Measurements from ENCODE around the gene MESP1.

MESP1 gene

DNA sequence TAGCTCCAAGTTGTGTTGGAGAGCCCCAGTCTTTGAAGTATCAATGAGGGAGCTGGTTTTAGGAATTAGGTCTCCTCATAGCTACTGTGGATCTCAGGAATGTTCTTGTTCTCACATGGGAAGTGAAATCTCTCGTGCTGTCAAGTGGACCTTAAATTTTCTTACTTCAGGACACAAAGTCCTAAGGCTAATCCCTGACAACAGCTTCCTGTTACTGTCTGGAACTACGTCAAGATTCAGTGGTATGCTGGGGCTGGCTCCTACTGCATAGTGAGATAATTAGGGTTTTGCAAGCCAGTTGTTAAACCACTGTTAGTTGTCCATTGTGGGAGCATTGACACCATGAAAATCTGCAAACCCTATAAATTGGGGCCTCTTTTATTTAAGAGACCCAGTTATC is 22.8 kb downstream of the MESP1 start:
- Histone ChIP-seq H3K4me1 (ENCODE audit: low read length) (no peaks in the 10 kb centered on the region), H3K9ac (ENCODE audit: low read length) (no peak overlapping the region), H3K9me2 (replicated peaks; ENCODE audit: insufficient read depth, low read length) (no peaks in the 10 kb centered on the region), H3K79me2 (ENCODE audit: low read length) (no peaks in the 10 kb centered on the region), H3K27me3 (replicated peaks; ENCODE audit: insufficient read depth, low read length) (no peaks in the 10 kb centered on the region), H3F3A (ENCODE audit: insufficient read depth, low read length) (no peaks in the 10 kb centered on the region), H4K20me1 (ENCODE audit: insufficient read depth, low read length) (no peaks in the 10 kb centered on the region), H2AFZ (ENCODE audit: low read length) (no peak overlapping the region), H3K27ac (ENCODE audit: low read length) (no peak overlapping the region), H3K36me3 (replicated peaks; ENCODE audit: insufficient read depth, low read length) (no peaks in the 10 kb centered on the region), H3K4me3 (ENCODE audit: low read length) (no peak overlapping the region), H3K9me3 (replicated peaks; ENCODE audit: insufficient read depth, low read length) (no peaks in the 10 kb centered on the region), H3K4me2 (ENCODE audit: low read depth, low read length) (no peak overlapping the region)
- no peak for TF ChIP-seq EZH2 (optimal IDR thresholded peaks at IDR 0.05; ENCODE audit: low read depth, low read length)
- no peak for DNase-seq

DNA sequence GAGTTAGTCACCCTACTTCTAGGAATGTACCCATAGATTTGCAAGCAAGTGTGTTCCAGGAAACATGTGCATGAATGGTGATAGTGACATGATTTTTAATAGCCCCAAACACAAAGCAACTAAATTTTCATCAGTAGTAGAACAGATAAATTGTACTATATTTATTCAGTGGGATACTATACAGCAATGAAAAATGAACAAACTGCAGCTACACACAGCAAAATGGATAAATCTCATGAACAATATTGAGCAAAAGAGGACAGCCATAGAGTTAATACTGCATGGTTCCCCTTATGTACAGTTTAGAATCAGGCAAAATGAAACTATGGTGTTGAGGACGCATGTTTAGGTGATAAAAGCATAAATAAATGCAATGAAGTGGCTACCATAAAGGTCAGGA is 26.0 kb downstream of the MESP1 start:
- Histone ChIP-seq H3K4me3 (ENCODE audit: low read length) (no peak overlapping the region), H3K4me1 (ENCODE audit: low read length) (no peaks in the 10 kb centered on the region), H3K79me2 (ENCODE audit: low read length) (no peaks in the 10 kb centered on the region), H3F3A (ENCODE audit: insufficient read depth, low read length) (no peaks in the 10 kb centered on the region), H3K9me2 (replicated peaks; ENCODE audit: insufficient read depth, low read length) (no peaks in the 10 kb centered on the region), H2AFZ (ENCODE audit: low read length) (no peak overlapping the region), H3K27me3 (replicated peaks; ENCODE audit: insufficient read depth, low read length) (no peaks in the 10 kb centered on the region), H3K27ac (ENCODE audit: low read length) (no peak overlapping the region), H3K4me2 (ENCODE audit: low read depth, low read length) (no peak overlapping the region), H4K20me1 (ENCODE audit: insufficient read depth, low read length) (no peaks in the 10 kb centered on the region), H3K36me3 (replicated peaks; ENCODE audit: insufficient read depth, low read length) (no peaks in the 10 kb centered on the region), H3K9ac (ENCODE audit: low read length) (no peak overlapping the region), H3K9me3 (replicated peaks; ENCODE audit: insufficient read depth, low read length) (no peaks in the 10 kb centered on the region)
- TF ChIP-seq EZH2 (optimal IDR thresholded peaks at IDR 0.05; ENCODE audit: low read depth, low read length) = no peak
- TF ChIP-seq, protein P1, sequence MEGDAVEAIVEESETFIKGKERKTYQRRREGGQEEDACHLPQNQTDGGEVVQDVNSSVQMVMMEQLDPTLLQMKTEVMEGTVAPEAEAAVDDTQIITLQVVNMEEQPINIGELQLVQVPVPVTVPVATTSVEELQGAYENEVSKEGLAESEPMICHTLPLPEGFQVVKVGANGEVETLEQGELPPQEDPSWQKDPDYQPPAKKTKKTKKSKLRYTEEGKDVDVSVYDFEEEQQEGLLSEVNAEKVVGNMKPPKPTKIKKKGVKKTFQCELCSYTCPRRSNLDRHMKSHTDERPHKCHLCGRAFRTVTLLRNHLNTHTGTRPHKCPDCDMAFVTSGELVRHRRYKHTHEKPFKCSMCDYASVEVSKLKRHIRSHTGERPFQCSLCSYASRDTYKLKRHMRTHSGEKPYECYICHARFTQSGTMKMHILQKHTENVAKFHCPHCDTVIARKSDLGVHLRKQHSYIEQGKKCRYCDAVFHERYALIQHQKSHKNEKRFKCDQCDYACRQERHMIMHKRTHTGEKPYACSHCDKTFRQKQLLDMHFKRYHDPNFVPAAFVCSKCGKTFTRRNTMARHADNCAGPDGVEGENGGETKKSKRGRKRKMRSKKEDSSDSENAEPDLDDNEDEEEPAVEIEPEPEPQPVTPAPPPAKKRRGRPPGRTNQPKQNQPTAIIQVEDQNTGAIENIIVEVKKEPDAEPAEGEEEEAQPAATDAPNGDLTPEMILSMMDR (IDR thresholded peaks at IDR 0.05; ENCODE audit: low read length) = no peak
- no peak for TF ChIP-seq EZH2phosphoT487 (IDR thresholded peaks at IDR 0.05; ENCODE audit: low read length)
- DNase-seq = no peak

DNA sequence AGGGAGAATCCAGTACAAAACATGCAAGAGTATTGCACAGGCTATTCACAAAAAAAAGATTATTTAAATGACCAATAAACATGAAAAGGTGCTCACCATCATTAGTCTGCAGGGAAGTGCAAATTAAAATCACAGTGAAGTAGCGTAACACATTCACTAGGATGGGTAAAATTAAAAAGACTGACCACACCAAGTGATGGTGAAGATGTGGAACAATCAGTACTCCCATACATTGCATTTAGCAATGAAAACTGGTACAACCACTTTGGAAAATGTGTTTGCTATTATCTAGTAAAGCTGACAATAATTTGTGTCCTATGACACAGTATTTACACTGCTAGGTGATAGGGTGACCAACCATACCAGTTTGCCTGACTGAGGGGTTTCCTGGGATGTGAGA is 26.4 kb downstream of the MESP1 start:
- Histone ChIP-seq H3K27me3 (replicated peaks; ENCODE audit: insufficient read depth, low read length) (no peaks in the 10 kb centered on the region), H3F3A (ENCODE audit: insufficient read depth, low read length) (no peaks in the 10 kb centered on the region), H3K79me2 (ENCODE audit: low read length) (no peaks in the 10 kb centered on the region), H3K4me3 (ENCODE audit: low read length) (no peak overlapping the region), H3K36me3 (replicated peaks; ENCODE audit: insufficient read depth, low read length) (no peaks in the 10 kb centered on the region), H3K4me1 (ENCODE audit: low read length) (no peaks in the 10 kb centered on the region), H3K4me2 (ENCODE audit: low read depth, low read length) (no peak overlapping the region), H2AFZ (ENCODE audit: low read length) (no peak overlapping the region), H3K9me2 (replicated peaks; ENCODE audit: insufficient read depth, low read length) (no peaks in the 10 kb centered on the region), H3K27ac (ENCODE audit: low read length) (no peak overlapping the region), H3K9me3 (replicated peaks; ENCODE audit: insufficient read depth, low read length) (no peaks in the 10 kb centered on the region), H4K20me1 (ENCODE audit: insufficient read depth, low read length) (no peaks in the 10 kb centered on the region), H3K9ac (ENCODE audit: low read length) (no peak overlapping the region)
- TF ChIP-seq EZH2 (optimal IDR thresholded peaks at IDR 0.05; ENCODE audit: low read depth, low read length) (no peak), EZH2phosphoT487 (IDR thresholded peaks at IDR 0.05; ENCODE audit: low read length) (no peak)
- TF ChIP-seq, protein P1 (IDR thresholded peaks at IDR 0.05; ENCODE audit: low read length) = no peak
- DNase-seq = no peak

DNA sequence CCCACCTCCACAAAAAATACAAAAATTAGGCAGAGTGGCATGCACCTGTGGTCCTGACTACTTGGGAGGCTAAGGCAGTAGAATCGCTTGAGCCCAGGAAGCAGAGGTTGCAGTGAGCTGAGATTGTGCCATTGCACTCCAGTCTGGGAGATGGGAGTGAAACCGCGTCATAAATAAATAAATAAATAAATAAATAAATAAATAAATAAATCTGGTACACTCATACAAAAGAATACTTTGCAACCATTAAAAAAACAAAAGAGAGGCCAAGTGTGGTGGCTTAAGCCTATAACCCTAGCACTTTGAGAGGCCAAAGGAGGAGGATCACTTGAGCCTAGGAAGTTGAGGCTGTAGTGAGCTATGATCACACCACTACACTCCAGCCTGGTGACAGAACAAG is 28.0 kb downstream of the MESP1 start:
- H4K20me1 ChIP-seq (ENCODE audit: insufficient read depth, low read length) = no peaks in the 10 kb centered on the region
- no peaks in the 10 kb centered on the region for H3K79me2 ChIP-seq (ENCODE audit: low read length)
- H3K4me3 ChIP-seq (ENCODE audit: low read length) = no peak overlapping the region
- no peak overlapping the region for H2AFZ ChIP-seq (ENCODE audit: low read length)
- TF ChIP-seq EZH2 (optimal IDR thresholded peaks at IDR 0.05; ENCODE audit: low read depth, low read length) = no peak
- no peak for TF ChIP-seq EZH2phosphoT487 (IDR thresholded peaks at IDR 0.05; ENCODE audit: low read length)
- TF ChIP-seq, protein P1 (IDR thresholded peaks at IDR 0.05; ENCODE audit: low read length) = no peak
- no peaks in the 10 kb centered on the region for H3F3A ChIP-seq (ENCODE audit: insufficient read depth, low read length)
- no peaks in the 10 kb centered on the region for H3K4me1 ChIP-seq (ENCODE audit: low read length)
- no peaks in the 10 kb centered on the region for H3K27me3 ChIP-seq (replicated peaks; ENCODE audit: insufficient read depth, low read length)
- no peak overlapping the region for H3K4me2 ChIP-seq (ENCODE audit: low read depth, low read length)
- no peak overlapping the region for H3K27ac ChIP-seq (ENCODE audit: low read length)
- no peaks in the 10 kb centered on the region for H3K36me3 ChIP-seq (replicated peaks; ENCODE audit: insufficient read depth, low read length)
- H3K9me2 ChIP-seq (replicated peaks; ENCODE audit: insufficient read depth, low read length) = no peaks in the 10 kb centered on the region
- H3K9me3 ChIP-seq (replicated peaks; ENCODE audit: insufficient read depth, low read length) = no peaks in the 10 kb centered on the region
- no peak for DNase-seq
- no peak overlapping the region for H3K9ac ChIP-seq (ENCODE audit: low read length)
